Hepatocyte (in vitro differentiated cells): ENCODE measurements around the gene AIMP2. TPM values are rescaled to one million over a fixed set of nuclear protein-coding genes. Genes with fewer than 3 reads are reported as not detected.

ENCODE experiments used
- DNase-seq: peaks from one replicate; pipeline ENCODE4 v3.0.0-alpha.2; 2016; ENCODE audit warnings: low spot score
- H2AFZ ChIP-seq: fragments of 200-600 bp; sonication (generic); 2 replicates; pipeline ENCODE4 v1.6.0; 2016; ENCODE audit warnings: antibody characterized with exemption, mild to moderate bottlenecking
- H3K27ac ChIP-seq: fragments of 200-600 bp; sonication (generic); 2 replicates; pipeline ENCODE4 v1.5.1; 2016; ENCODE audit warnings: mild to moderate bottlenecking
- H3K27me3 ChIP-seq: fragments of 200-600 bp; sonication (generic); 2 replicates; pipeline ENCODE4 v1.6.1; 2016
- H3K36me3 ChIP-seq: fragments of 200-600 bp; sonication (generic); replicated peaks from 2 replicates; pipeline ENCODE4 v1.5.1; 2016; ENCODE audit warnings: low read depth; ENCODE audit not compliant: insufficient read depth
- H3K4me1 ChIP-seq: fragments of 200-600 bp; sonication (generic); 2 replicates; pipeline ENCODE4 v1.5.1; 2016; ENCODE audit warnings: mild to moderate bottlenecking, moderate library complexity; ENCODE audit not compliant: insufficient read depth
- H3K4me2 ChIP-seq: fragments of 200-600 bp; sonication (generic); 2 replicates; pipeline ENCODE4 v1.6.0; 2016
- H3K4me3 ChIP-seq: fragments of 200-600 bp; sonication (generic); 2 replicates; pipeline ENCODE4 v1.5.1; 2016; ENCODE audit warnings: mild to moderate bottlenecking
- H3K79me2 ChIP-seq: fragments of 200-600 bp; sonication (generic); 2 replicates; pipeline ENCODE4 v1.6.0; 2017; ENCODE audit warnings: mild to moderate bottlenecking
- H3K9me2 ChIP-seq: fragments of 200-600 bp; sonication (generic); replicated peaks from 2 replicates; pipeline ENCODE4 v1.6.0; 2017; ENCODE audit warnings: mild to moderate bottlenecking; ENCODE audit not compliant: insufficient read depth
- H3K9me3 ChIP-seq: fragments of 200-600 bp; sonication (generic); 2 replicates; pipeline ENCODE4 v1.5.1; 2016; ENCODE audit warnings: low read depth, mild to moderate bottlenecking
- H4K20me1 ChIP-seq: fragments of 200-600 bp; sonication (generic); 2 replicates; pipeline ENCODE4 v1.6.0; 2016; ENCODE audit warnings: mild to moderate bottlenecking; ENCODE audit not compliant: insufficient read depth, poor library complexity, severe bottlenecking
- EZH2 ChIP-seq: fragments of 200-600 bp; sonication (generic); IDR thresholded peaks from 2 replicates; pipeline ENCODE4 v1.6.1; 2016; ENCODE audit warnings: antibody characterized with exemption, mild to moderate bottlenecking, borderline replicate concordance
- EZH2phosphoT487 ChIP-seq: fragments of 200-600 bp; sonication (generic); IDR thresholded peaks from one replicate; pipeline ENCODE4 v1.6.1; 2018; ENCODE audit warnings: antibody characterized with exemption, mild to moderate bottlenecking, low read depth, moderate library complexity; ENCODE audit not compliant: unreplicated experiment, severe bottlenecking
- WGBS: methylation state at CpG from one replicate; pipeline ENCODE4 v1.1.6; 2016; ENCODE audit warnings: low lambda C conversion rate; ENCODE audit errors: missing lambda C conversion rate; 5-methylcytosine and 5-hydroxymethylcytosine counted together
- polyA plus RNA-seq: library from polyadenylated mRNA; unstranded; fragments of >200 nt; fragmentation: Nextera tagmentation; extraction: Ambion mirVana; gene quantifications from 2 replicates; pipeline ENCODE4 v1.2.1, GENCODE V29; 2016
- total RNA-seq: library from RNA; depleted of rRNA; stranded (reverse); fragments of >200 nt; gene quantifications from 2 replicates; pipeline ENCODE4 v1.2.3, GENCODE V29; 2014
- TF ChIP-seq, protein P1 (sequence below): fragments of 200-600 bp; sonication (generic); IDR thresholded peaks from 2 replicates; pipeline ENCODE4 v1.5.1; 2016; ENCODE audit warnings: antibody characterized with exemption, mild to moderate bottlenecking; ENCODE audit not compliant: poor library complexity

The AIMP2 gene
- total and polyA plus RNA-seq, 2 experiments from 2014 or later: 52.7 to 55.4 TPM

DNA sequence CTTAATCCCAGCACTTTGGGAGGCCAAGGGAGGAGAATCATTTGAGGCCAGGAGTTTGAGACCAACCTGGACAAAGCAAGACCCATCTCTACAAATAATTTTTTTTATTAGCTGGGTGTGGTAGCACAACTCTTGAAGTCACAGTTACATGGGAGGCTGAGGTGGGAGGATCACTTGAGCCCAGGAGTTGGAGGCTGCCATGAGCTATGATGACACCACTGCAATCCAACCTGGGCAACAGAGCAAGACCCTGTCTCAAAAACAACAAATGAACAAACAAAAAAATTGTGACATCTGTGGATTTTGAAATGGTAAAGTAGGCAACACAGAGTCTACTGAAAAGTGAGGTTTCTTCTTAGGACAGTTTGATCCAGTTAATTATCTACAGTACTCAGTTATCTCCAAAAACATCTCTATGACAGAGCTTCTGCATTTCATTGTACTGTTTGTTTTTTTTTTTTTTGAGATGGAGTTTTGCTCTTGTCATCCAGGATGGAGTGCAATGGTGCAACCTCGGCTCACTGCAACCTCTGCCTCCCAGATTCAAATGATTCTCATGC, 18.8 kb downstream of the AIMP2 start:
- Histone ChIP-seq H3K36me3 (no peaks in the 10 kb centered on the region), H3K9me3 (no peaks in the 10 kb centered on the region), H3K9me2 (no peaks in the 10 kb centered on the region), H4K20me1 (peaks cover 4% of the 10 kb centered on the region), H3K4me3 (no peak overlapping the region), H3K27ac (no peak overlapping the region), H3K4me2 (no peak overlapping the region), H3K4me1 (no peaks in the 10 kb centered on the region), H3K27me3 (no peaks in the 10 kb centered on the region), H3K79me2 (peaks cover 3% of the 10 kb centered on the region), H2AFZ (no peak overlapping the region)
- TF ChIP-seq, protein P1, sequence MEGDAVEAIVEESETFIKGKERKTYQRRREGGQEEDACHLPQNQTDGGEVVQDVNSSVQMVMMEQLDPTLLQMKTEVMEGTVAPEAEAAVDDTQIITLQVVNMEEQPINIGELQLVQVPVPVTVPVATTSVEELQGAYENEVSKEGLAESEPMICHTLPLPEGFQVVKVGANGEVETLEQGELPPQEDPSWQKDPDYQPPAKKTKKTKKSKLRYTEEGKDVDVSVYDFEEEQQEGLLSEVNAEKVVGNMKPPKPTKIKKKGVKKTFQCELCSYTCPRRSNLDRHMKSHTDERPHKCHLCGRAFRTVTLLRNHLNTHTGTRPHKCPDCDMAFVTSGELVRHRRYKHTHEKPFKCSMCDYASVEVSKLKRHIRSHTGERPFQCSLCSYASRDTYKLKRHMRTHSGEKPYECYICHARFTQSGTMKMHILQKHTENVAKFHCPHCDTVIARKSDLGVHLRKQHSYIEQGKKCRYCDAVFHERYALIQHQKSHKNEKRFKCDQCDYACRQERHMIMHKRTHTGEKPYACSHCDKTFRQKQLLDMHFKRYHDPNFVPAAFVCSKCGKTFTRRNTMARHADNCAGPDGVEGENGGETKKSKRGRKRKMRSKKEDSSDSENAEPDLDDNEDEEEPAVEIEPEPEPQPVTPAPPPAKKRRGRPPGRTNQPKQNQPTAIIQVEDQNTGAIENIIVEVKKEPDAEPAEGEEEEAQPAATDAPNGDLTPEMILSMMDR: no peak
- TF ChIP-seq EZH2 (no peak), EZH2phosphoT487 (no peak)
- WGBS: 92% methylated on average over 1 of the region's 1 CpG
- no peak for DNase-seq

- H3K9me2 ChIP-seq: no peaks in the 10 kb centered on the region
- 94% methylated on average over 5 of the region's 5 CpGs for WGBS
- no peak overlapping the region for H3K27ac ChIP-seq
Measured at GRCh38 chr7:6028563-6028962, 19.5 kb downstream of the AIMP2 start.

DNA sequence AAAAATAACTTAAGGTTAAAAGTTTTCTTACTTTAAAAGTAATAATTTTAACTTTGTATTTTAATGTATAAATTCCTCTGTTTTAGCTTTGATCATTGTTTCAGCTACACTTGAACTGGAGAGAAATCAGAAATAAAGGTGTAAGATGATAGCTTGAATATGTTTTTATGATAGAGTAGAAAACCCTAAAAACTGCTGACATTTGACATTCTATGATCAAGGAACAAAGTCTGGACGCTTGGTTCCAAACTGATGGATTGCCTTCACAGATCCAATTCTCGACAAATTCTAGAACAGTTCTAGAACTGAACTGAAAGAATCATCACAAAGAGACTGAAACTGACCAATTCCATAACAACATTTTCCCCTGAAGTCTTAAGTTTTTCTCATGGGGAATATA, 21.9 kb downstream of the AIMP2 start, which contains the start of gene ANKRD61:
Gene ANKRD61 (plus strand): TSS at position 389 of the 400 bp plus-strand sequence. CDS start 0 bp downstream, at position 389.
- Histone ChIP-seq H3K9me2 (no peaks in the 10 kb centered on the region), H3K4me1 (no peaks in the 10 kb centered on the region), H3K4me2 (no peak within 1 kb of the TSS), H3K9me3 (no peaks in the 10 kb centered on the region), H3K4me3 (no peak within 1 kb of the TSS), H3K27me3 (no peaks in the 10 kb centered on the region), H3K79me2 (peaks cover 10% of the 10 kb centered on the region), H2AFZ (no peak within 1 kb of the TSS), H3K36me3 (no peaks in the 10 kb centered on the region), H3K27ac (no peak within 1 kb of the TSS), H4K20me1 (peaks cover 4% of the 10 kb centered on the region)
- TF ChIP-seq EZH2phosphoT487: no peak
- no peak for TF ChIP-seq EZH2
- TF ChIP-seq, protein P1: no peak
- no peak for DNase-seq
- 90% methylated on average over 2 of the region's 2 CpGs for WGBS

More at GRCh38 chr7:6028563-6028962, 19.5 kb downstream of the AIMP2 start:
- Histone ChIP-seq H3K79me2 (peaks cover 6% of the 10 kb centered on the region), H4K20me1 (peaks cover 4% of the 10 kb centered on the region), H3K9me3 (no peaks in the 10 kb centered on the region), H3K36me3 (no peaks in the 10 kb centered on the region), H3K4me1 (no peaks in the 10 kb centered on the region), H3K27me3 (no peaks in the 10 kb centered on the region), H3K4me2 (no peak overlapping the region), H3K4me3 (no peak overlapping the region), H2AFZ (no peak overlapping the region)
- DNase-seq: no peak
- TF ChIP-seq, protein P1: no peak
- TF ChIP-seq EZH2phosphoT487 (no peak), EZH2 (no peak)
